GM18526 (cell line): ENCODE data around the gene LRFN2.

Experiments
- POLR2A ChIP-seq: IDR thresholded peaks from 3 replicates; pipeline ENCODE4 v1.6.1; 2011; ENCODE audit not compliant: insufficient read length; ENCODE audit errors: extremely low read depth

Gene LRFN2

GRCh38 chr6:40457261-40457660 is 129.9 kb downstream of the LRFN2 start:
- no peak for TF ChIP-seq POLR2A

- TF ChIP-seq POLR2A: no peak
These were observed 130.7 kb downstream of the LRFN2 start for GRCh38 chr6:40456390-40457013.

- TF ChIP-seq POLR2A: no peak
These were observed 131.3 kb downstream of the LRFN2 start for GRCh38 chr6:40455686-40456389.

GRCh38 chr6:40450483-40450882 is 136.7 kb downstream of the LRFN2 start:
- no peak for TF ChIP-seq POLR2A

- no peak for TF ChIP-seq POLR2A
These were observed 142.4 kb downstream of the LRFN2 start for GRCh38 chr6:40444811-40445210.

GRCh38 chr6:40444312-40444711 is 142.9 kb downstream of the LRFN2 start:
- no peak for TF ChIP-seq POLR2A

- no peak for TF ChIP-seq POLR2A
These were observed 143.3 kb downstream of the LRFN2 start for GRCh38 chr6:40443842-40444241.

GRCh38 chr6:40442591-40442990 is 144.6 kb downstream of the LRFN2 start:
- no peak for TF ChIP-seq POLR2A

- TF ChIP-seq POLR2A: no peak
These were observed 146.0 kb downstream of the LRFN2 start for GRCh38 chr6:40441150-40441549.

GRCh38 chr6:40440053-40440452 is 147.1 kb downstream of the LRFN2 start:
- TF ChIP-seq POLR2A: no peak

- TF ChIP-seq POLR2A: no peak
These were observed 148.0 kb downstream of the LRFN2 start for GRCh38 chr6:40439026-40439800.

GRCh38 chr6:40438246-40438887 is 148.8 kb downstream of the LRFN2 start:
- TF ChIP-seq POLR2A: no peak

- no peak for TF ChIP-seq POLR2A
These were observed 149.5 kb downstream of the LRFN2 start for GRCh38 chr6:40437631-40438030.

GRCh38 chr6:40436685-40437604 is 150.2 kb downstream of the LRFN2 start:
- no peak for TF ChIP-seq POLR2A

GRCh38 chr6:40432982-40433381 is 154.2 kb downstream of the LRFN2 start:
- no peak for TF ChIP-seq POLR2A
